GM11168 (cell line): Measurements from ENCODE around the gene TRMU.
"Not testable (repeated sequence)": the region's sequence is repeated elsewhere in the genome, so short reads cannot be mapped to it uniquely, and the experiment has no call there.

ENCODE experiments used
- in situ Hi-C: fragments of 300-500 bp; cut with MboI; formaldehyde crosslinking; loops from one replicate; pipeline ENCODE4 v1.12.0; 2022; ENCODE audit warnings: low sequenced_read_pairs; ENCODE audit not compliant: unreplicated experiment

Gene TRMU

DNA sequence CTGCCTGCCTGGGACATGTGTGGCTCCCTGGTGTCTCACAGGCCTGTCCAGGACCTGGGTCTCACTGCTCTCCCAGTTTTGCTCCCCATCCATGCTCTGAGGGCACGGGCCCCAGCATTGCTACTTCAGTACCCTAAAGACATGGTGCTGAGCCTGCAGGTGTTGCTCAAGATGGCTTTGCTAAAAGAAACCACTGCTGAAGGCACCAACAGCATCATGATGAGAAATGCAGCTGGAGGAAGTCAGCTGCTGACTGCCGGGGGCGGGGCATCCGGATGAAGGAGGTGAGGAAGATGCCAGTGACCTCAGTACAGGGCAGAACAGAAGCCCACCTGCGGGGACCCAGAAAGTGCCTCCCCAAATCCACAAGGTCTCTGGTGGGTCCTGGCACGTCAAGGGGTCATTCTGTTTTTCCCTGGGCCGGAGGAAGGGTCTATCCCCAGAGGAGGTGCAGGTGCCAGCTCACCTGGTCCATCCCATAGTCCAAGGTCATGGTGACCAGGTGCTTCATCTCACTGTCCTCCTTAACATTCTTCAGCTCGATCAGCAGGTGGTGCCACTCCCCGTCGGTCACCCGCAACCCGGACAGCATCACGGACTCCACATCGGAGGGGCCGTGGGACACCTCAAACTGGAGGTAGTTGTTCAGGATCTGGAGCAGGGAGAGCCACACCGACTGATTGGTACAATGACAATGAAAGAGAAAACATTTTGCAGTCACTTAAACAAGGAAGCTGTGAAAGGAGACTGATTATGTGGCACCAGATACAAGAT lies 63.9 kb downstream of the TRMU start:
- in situ Hi-C loops: no loop called here

- in situ Hi-C loops: no loop called here
Observed at GRCh38 chr22:46401370-46401769, 65.9 kb downstream of the TRMU start.

GRCh38 chr22:46402505-46402904 lies 67.0 kb downstream of the TRMU start:
- in situ Hi-C loops: no loop called here

DNA sequence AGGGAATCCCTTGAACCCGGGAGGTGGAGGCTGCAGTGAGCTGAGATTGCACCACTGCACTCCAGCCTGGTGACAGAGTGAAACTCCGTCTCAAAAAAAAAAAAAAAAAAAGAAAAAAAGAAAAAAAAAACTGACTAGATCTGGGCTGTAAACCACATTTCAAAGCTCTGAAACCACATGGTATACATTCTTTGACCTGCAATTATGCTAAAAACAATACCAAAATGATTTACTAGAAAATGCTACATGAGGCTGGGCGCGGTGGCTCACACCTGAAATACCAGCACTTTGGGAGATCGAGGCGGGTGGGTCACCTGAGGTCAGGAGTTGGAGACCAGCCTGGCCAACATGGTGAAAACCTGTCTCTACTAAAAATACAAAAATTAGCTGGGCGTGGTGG lies 68.4 kb downstream of the TRMU start:
- in situ Hi-C loops: not testable (repeated sequence)

GRCh38 chr22:46405901-46406300 lies 70.4 kb downstream of the TRMU start:
- in situ Hi-C loops: no loop called here

GRCh38 chr22:46406349-46406748 lies 70.8 kb downstream of the TRMU start:
- in situ Hi-C loops: no loop called here

DNA sequence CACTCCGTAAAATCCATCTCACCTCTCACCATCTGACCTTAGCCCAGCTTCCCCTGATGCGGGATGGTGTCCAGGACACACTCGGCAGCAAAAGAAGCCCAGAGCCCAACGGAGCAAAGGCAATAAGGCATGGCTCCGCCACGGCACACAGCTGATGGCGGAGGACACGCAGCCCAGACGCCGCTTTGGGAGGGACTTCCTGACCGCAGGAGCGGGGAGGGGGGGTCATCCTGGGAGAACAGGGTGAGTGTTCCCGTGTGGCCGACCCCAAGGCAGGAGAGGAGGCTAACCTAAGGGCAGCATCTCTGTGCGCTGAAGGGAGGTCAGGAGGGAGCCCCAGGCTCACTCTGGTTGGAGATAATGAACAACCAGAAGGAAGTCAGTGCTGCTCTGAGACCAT lies 71.3 kb downstream of the TRMU start:
- in situ Hi-C loops: no loop called here
